ENCODE measurements around the gene CALML4. TPM values are rescaled to one million over a fixed set of nuclear protein-coding genes. Genes with fewer than 3 reads are reported as not detected.

CALML4 gene
- total and polyA plus RNA-seq, 4 donors, result 3.6 to 8.0 (median 6.5) TPM

- Histone ChIP-seq H3K27me3 (ENCODE audit: control insufficient read depth in 4 of 4, insufficient read depth in 4 of 4, low read length in 3 of 4) (no peaks in the 10 kb centered on the region), H3K9me3 (ENCODE audit: control insufficient read depth in 4 of 4, low read length in 3 of 4) (no peaks in the 10 kb centered on the region), H3K4me1 (ENCODE audit: control insufficient read depth in 4 of 4, insufficient read depth in 4 of 4, low read length in 3 of 4) (peaks cover 0 to 31% (median 16%) of the 10 kb centered on the region in 4 donors), H3K27ac (ENCODE audit: low read depth in 1 of 2, low read length in 2 of 2) (no peak overlapping the region), H3K36me3 (ENCODE audit: control insufficient read depth in 4 of 4, insufficient read depth in 3 of 4, low read depth in 1 of 4, low read length in 3 of 4) (peaks cover 2 to 7% (median 6%) of the 10 kb centered on the region in 4 donors), H3K9ac (ENCODE audit: low read depth in 1 of 2, low read length in 2 of 2) (no peak overlapping the region), H3K4me3 (ENCODE audit: low read depth in 1 of 3, low read length in 3 of 3) (no peak overlapping the region)
- no peak for DNase-seq (ENCODE audit: low spot score)
- TF ChIP-seq TAF1 (conservative IDR thresholded peaks at IDR 0.05) (no peak), RXRA (IDR thresholded peaks at IDR 0.05) (no peak), RAD21 (IDR thresholded peaks at IDR 0.05) (no peak), JUND (IDR thresholded peaks at IDR 0.05) (no peak), GABPA (IDR thresholded peaks at IDR 0.05 in 1 of 2, conservative IDR thresholded peaks at IDR 0.05 in 1 of 2) (no peak), FOXA2 (IDR thresholded peaks at IDR 0.05) (no peak), NR2F2 (IDR thresholded peaks at IDR 0.05) (no peak), MAX (IDR thresholded peaks at IDR 0.05) (no peak), ZBTB33 (IDR thresholded peaks at IDR 0.05) (no peak), HNF4G (IDR thresholded peaks at IDR 0.05) (no peak), EGR1 (IDR thresholded peaks at IDR 0.05; ENCODE audit: low read depth in 2 of 2) (no peak)
- TF ChIP-seq, protein P1, sequence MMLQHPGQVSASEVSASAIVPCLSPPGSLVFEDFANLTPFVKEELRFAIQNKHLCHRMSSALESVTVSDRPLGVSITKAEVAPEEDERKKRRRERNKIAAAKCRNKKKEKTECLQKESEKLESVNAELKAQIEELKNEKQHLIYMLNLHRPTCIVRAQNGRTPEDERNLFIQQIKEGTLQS (IDR thresholded peaks at IDR 0.05), result no peak
- TF ChIP-seq, protein P2, sequence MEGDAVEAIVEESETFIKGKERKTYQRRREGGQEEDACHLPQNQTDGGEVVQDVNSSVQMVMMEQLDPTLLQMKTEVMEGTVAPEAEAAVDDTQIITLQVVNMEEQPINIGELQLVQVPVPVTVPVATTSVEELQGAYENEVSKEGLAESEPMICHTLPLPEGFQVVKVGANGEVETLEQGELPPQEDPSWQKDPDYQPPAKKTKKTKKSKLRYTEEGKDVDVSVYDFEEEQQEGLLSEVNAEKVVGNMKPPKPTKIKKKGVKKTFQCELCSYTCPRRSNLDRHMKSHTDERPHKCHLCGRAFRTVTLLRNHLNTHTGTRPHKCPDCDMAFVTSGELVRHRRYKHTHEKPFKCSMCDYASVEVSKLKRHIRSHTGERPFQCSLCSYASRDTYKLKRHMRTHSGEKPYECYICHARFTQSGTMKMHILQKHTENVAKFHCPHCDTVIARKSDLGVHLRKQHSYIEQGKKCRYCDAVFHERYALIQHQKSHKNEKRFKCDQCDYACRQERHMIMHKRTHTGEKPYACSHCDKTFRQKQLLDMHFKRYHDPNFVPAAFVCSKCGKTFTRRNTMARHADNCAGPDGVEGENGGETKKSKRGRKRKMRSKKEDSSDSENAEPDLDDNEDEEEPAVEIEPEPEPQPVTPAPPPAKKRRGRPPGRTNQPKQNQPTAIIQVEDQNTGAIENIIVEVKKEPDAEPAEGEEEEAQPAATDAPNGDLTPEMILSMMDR (IDR thresholded peaks at IDR 0.05; ENCODE audit: low read depth, low read length, missing input control), result no peak
- TF ChIP-seq, protein P3, sequence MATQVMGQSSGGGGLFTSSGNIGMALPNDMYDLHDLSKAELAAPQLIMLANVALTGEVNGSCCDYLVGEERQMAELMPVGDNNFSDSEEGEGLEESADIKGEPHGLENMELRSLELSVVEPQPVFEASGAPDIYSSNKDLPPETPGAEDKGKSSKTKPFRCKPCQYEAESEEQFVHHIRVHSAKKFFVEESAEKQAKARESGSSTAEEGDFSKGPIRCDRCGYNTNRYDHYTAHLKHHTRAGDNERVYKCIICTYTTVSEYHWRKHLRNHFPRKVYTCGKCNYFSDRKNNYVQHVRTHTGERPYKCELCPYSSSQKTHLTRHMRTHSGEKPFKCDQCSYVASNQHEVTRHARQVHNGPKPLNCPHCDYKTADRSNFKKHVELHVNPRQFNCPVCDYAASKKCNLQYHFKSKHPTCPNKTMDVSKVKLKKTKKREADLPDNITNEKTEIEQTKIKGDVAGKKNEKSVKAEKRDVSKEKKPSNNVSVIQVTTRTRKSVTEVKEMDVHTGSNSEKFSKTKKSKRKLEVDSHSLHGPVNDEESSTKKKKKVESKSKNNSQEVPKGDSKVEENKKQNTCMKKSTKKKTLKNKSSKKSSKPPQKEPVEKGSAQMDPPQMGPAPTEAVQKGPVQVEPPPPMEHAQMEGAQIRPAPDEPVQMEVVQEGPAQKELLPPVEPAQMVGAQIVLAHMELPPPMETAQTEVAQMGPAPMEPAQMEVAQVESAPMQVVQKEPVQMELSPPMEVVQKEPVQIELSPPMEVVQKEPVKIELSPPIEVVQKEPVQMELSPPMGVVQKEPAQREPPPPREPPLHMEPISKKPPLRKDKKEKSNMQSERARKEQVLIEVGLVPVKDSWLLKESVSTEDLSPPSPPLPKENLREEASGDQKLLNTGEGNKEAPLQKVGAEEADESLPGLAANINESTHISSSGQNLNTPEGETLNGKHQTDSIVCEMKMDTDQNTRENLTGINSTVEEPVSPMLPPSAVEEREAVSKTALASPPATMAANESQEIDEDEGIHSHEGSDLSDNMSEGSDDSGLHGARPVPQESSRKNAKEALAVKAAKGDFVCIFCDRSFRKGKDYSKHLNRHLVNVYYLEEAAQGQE (IDR thresholded peaks at IDR 0.05), result no peak
- 82% methylated on average over 3 of the region's 3 CpGs for WGBS
These were observed 13.6 kb downstream of the CALML4 start for GRCh38 chr15:68191555-68191954.

DNA sequence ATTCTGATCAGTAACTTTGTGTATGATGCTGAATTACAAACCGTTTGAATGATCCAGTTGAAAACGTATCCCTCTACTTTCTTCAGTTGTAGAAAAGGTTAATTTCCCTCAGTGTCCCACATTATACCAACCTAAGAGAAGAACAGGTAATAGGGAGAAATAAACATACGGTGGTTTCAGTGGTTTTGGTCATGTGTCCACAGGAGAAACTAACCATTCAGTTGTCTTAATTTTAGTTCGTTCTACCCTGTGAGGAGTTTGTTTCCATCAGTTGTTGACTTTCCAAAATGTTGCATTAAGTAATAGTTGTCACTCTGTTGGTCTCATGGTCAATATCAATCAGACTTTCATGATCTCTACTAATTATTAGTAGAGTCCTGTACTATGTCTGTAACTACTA lies 15.1 kb downstream of the CALML4 start:
- Histone ChIP-seq H3K27ac (ENCODE audit: low read depth in 1 of 2, low read length in 2 of 2) (no peak overlapping the region), H3K4me3 (ENCODE audit: low read depth in 1 of 3, low read length in 3 of 3) (no peak overlapping the region), H3K9ac (ENCODE audit: low read depth in 1 of 2, low read length in 2 of 2) (no peak overlapping the region), H3K36me3 (ENCODE audit: control insufficient read depth in 4 of 4, insufficient read depth in 3 of 4, low read depth in 1 of 4, low read length in 3 of 4) (peaks cover 2 to 10% (median 7%) of the 10 kb centered on the region in 4 donors), H3K9me3 (ENCODE audit: control insufficient read depth in 4 of 4, low read length in 3 of 4) (no peaks in the 10 kb centered on the region), H3K4me1 (ENCODE audit: control insufficient read depth in 4 of 4, insufficient read depth in 4 of 4, low read length in 3 of 4) (peaks cover 0 to 29% (median 13%) of the 10 kb centered on the region in 4 donors), H3K27me3 (ENCODE audit: control insufficient read depth in 4 of 4, insufficient read depth in 4 of 4, low read length in 3 of 4) (no peaks in the 10 kb centered on the region)
- 89% methylated on average over 4 of the region's 4 CpGs for WGBS
- DNase-seq (ENCODE audit: low spot score), result no peak
- no peak for TF ChIP-seq SP1 (IDR thresholded peaks at IDR 0.05)
- TF ChIP-seq, protein P1 (IDR thresholded peaks at IDR 0.05), result no peak
- TF ChIP-seq HNF4G (IDR thresholded peaks at IDR 0.05), result no peak
- TF ChIP-seq RXRA (IDR thresholded peaks at IDR 0.05), result no peak
- no peak for TF ChIP-seq RAD21 (IDR thresholded peaks at IDR 0.05)
- TF ChIP-seq MAX (IDR thresholded peaks at IDR 0.05), result no peak
- TF ChIP-seq, protein P2 (IDR thresholded peaks at IDR 0.05; ENCODE audit: low read depth, low read length, missing input control), result no peak
- no peak for TF ChIP-seq JUND (IDR thresholded peaks at IDR 0.05)
- no peak for TF ChIP-seq ZBTB33 (IDR thresholded peaks at IDR 0.05)
- TF ChIP-seq TAF1 (conservative IDR thresholded peaks at IDR 0.05), result no peak
- no peak for TF ChIP-seq YY1 (IDR thresholded peaks at IDR 0.05)
- no peak for TF ChIP-seq FOXA1 (IDR thresholded peaks at IDR 0.05)
- TF ChIP-seq GABPA (IDR thresholded peaks at IDR 0.05 in 1 of 2, conservative IDR thresholded peaks at IDR 0.05 in 1 of 2), result no peak
- no peak for TF ChIP-seq HNF4A (conservative IDR thresholded peaks at IDR 0.05)
- TF ChIP-seq NR2F2 (IDR thresholded peaks at IDR 0.05), result no peak
- TF ChIP-seq FOXA2 (IDR thresholded peaks at IDR 0.05), result no peak

Data from liver (tissue), 9 donors.